GM21786 (cell line): ENCODE results near the gene CNTN5.

ENCODE experiments used
- ATAC-seq: cut with Tn5 transposase; IDR thresholded peaks from one replicate; pipeline ENCODE4 v1.9.1; 2021; ENCODE audit not compliant: unreplicated experiment

Gene CNTN5

DNA sequence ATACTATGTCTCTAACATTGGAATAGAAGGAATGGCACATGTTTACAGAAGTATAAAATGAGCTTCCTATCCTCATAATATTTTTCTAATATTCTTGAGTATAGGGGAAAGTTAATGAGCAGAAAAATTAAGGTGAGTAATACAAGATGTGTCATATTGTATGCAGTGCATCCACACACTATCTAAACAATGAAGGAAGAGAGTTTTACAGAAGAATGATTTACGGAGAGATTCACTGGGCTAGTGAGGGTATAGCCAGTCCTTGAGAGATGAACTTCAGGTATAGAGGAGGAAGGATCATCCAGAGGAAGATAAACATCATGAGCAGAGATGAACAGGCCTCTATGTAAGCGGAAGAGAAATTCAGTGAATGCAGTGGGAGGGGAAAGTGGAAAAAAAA is 569.0 kb downstream of the CNTN5 start:
- ATAC-seq, result no peak

DNA sequence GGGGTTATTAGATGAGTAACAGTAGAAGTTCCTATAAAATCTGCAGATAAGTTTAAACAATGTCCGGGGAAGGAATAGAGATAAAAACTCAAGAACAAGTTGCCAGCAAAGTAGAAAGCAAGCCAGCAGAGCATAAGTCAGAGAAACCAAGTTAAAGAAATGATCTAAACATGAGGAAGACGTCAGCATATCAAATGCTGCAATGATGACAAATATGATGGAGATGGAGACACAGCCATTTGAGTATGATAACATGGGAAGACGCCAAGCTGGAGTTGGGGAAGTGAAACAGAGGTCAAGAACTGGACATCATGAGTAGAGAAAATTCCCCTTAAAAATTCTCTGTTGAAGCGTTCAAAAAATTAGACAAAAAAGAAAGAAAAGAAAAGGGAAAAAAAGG is 571.5 kb downstream of the CNTN5 start:
- no peak for ATAC-seq

DNA sequence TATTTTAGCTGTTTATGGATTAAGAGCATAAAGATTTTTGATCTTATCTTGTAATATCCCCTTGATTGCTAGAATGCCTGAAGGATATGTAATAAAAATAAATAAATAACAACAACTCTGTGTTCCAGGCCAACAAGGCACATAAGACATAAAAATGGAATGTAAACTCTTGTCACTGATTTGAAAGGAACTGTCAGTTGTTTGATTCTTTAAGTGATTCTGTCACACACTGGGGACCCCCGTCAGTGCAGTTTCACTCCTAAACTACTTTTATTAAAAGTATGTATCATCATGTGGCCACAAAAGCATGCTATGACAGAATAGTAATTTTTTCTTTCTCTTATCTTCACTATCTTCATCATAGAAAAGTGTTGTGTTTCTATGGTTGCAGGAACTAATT is 572.4 kb downstream of the CNTN5 start:
- ATAC-seq, result no peak

DNA sequence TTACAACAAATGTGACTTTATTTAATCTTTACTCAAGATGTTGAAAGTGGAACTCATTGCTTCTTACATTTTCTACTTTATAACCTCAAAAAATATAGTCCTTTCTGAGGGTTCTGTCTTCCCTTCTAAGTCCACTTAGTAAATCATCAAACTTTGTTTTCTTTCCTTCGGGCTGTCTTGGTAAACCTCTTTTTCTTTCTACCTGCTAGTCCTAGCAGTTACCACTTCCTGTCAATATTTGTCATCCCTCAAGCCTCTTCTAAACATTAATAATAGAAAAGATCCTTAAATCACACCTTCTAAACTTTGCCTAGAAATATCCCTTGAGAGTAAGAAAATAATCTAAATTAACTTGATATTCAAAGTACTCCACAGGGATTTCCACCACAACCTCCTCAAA is 580.4 kb downstream of the CNTN5 start:
- ATAC-seq, result no peak

DNA sequence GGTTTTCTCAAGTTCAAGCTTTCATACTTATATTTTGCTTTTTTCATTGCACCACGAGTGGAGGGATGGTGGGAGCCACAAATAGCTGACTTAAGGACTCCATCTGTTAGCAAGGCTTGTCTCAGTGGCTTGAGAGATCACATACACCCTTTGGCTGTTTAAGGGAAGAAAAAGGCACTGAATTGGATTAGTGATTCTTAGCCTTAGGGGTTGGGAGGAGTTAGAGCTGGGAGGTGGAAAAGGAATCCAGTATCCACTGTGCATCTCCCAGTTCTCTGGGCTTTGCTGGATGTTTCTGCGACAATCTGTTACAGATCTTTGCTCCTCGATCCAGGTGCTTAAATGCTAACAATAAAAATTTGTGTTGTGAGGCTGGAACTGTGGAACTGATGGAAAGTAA is 593.6 kb downstream of the CNTN5 start:
- no peak for ATAC-seq

DNA sequence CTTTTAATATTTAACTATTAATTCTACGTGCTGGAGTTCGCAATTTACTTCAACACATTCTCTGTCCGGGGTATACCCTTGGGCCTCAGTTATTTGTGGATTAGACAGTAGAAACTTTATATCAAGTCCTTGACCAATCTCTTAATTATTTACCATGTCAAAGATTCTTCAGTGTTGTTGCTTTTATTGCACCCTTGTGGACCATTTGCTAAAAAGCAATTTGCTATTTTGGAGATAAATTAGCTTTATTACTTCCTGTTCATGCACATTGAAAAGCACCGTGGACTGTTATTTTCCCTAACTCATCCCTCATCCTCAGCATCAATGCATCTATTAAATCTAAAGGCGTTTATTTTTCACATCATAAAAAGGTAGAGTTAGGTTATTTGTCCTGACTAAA is 609.9 kb downstream of the CNTN5 start:
- no peak for ATAC-seq

DNA sequence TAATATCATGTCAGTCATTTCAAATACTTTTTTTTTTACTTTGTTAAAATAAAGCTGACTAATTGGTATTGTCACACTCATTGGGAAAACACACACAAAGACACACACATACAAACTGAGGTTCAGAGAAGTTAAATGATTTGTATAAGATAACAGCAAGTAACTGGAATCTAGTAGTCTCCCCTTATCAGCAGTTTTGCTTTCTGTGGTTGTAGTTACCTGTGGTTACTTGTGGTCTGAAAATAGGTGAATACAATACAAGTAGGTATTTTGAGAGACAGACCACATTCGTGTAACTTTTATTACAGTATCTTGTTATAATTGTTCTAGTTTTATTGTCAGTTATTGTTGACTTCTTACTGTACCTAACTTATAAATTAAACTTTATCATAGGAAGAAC is 610.9 kb downstream of the CNTN5 start:
- no peak for ATAC-seq

DNA sequence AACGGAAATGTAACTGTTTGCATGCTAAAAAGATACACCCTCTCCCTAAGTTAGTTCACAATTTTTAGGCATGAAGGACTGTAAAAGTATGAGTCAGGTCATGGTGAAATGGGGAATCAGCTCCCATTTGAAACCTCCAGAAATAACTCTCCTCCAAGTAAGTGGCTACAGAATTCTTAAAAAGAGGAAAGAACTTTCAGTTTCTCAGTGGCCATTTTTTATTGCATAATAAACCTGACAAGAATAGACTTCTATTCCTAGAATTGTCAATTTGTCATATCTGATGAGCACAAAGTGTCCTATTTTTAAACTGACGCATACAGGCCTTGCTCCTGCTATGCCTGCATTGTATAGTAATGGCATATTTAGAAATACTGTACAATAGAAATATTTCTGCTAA is 612.2 kb downstream of the CNTN5 start:
- no peak for ATAC-seq

DNA sequence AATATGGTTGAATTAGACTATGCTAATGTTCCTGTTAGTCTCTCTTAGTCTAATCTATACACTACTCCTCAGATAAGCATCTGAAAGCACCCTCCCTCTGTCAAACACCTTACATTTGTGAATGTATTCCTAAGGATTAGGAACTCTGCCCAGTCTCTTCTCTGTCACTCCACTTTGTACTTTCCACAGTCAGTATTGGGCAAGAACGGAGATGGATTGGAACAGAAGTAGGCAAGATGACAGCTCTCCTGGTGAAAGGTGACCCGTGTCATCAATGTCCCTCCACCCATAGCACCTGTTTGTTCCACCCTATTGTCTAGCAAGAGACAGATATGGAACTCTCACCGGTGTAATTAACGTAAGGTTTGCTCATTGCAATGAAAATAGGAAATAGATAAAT is 613.8 kb downstream of the CNTN5 start:
- ATAC-seq, result no peak

DNA sequence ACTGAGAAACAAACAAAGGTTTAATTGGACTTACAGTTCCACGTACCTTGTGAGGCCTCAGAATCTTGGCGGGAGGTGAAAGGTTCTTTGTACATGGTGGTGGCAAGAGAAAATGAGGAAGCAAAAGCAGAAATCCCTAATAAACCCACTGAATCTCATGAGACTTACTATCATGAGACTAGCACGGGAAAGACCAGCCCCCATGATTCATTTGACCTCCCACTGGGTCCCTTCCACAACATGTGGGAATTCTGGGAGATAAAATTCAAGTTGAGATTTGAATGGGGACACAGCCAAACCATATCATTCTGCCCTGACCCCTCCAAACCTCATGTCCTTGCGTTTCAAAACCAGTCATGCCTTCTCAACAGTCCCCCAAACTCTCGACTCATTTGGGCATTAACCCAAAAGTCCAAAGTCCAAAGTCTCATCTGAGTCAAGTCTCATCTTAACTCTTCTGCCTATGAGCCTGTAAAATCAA is 617.4 kb downstream of the CNTN5 start:
- peak; percentile 39 for ATAC-seq

DNA sequence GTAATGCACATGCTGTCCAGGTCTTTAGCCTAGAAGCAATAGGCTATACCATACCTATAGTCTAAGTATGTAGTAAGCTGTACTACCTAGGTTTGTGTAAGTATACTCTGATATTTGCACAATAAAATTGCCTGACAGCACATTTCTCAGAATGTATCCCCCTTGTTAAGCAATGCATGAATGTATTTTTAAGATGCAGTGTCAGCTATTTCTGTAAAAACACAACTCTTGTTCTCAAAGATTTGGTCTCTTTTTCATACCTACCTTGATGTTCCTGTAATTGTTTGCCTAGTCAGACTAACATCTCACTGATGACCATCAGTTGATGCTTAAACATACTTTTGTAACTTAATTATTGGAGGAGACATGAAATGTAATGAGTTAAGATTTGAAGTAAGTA is 619.9 kb downstream of the CNTN5 start:
- no peak for ATAC-seq

DNA sequence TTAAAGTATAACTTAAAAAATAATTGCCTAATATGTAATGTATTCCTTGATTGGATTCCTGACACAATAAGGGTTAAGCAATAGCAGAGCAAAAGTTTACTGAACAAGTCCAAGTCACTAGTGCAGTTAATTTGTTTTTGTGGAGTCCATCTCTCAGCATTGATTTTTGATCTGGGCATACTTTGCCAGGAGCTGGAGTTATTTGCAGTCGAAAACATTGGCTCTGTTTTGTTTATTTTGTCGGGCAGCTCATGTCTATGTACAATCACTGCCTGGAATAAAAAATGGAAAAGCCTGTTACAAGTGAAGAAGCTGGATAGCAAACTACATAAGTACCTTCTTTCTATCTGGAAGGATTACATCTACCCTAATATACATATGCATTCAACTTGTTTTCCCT is 625.2 kb downstream of the CNTN5 start:
- ATAC-seq, result no peak

DNA sequence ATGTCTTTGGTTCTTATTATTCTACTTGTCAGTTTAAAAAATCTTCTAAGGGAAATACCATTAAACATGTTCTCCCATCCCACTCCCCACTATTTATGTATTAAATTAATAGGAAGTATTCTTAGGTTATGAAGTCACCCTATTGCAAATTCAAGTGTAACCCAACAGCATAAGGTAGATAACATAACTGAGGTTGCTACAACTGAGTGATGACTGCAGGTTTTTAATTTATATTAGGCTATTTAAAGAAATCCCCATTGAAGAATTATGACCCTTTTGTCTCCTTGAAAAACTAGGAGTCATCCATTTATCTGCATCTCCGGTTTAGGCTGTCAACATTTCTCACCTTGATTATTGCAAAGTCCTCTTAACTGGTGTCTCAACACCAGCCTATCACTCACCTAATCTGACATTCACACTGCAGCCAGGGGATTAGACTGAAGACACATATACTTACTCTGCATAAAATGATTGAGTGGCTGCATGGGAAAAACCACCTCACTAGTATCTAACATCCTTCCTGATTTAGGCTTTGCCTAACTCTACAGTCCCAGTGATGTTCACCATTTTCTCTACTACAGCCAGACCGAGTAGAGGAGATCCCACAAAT is 649.4 kb downstream of the CNTN5 start:
- no peak for ATAC-seq

DNA sequence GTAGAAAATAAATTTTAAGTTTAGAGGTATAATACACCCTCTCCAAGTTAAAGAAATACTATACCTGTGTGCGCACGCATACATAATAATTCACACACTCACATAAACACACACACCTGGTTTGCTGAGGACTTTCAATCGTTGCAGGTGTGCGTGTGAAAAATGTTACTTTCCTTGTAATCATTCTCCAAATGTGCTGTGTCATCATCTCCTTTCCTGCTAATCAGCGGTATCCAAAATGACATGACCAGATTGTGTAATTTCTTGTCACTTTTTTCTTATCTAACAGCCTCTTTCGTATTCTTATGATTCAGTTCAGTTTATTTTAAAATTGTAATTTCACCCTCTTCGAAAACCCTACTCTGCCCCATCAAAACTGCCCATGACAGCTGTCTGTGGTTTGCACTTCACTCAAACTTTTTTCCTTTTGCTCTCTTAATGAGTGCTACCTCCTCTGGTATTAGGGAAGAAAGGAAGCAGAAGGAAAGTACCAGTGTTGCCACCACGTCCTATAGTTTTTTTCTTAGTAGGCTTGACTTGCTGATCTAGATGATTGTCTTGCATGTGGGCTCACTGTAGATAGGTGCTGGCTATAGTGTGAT is 651.2 kb downstream of the CNTN5 start:
- ATAC-seq, result no peak

DNA sequence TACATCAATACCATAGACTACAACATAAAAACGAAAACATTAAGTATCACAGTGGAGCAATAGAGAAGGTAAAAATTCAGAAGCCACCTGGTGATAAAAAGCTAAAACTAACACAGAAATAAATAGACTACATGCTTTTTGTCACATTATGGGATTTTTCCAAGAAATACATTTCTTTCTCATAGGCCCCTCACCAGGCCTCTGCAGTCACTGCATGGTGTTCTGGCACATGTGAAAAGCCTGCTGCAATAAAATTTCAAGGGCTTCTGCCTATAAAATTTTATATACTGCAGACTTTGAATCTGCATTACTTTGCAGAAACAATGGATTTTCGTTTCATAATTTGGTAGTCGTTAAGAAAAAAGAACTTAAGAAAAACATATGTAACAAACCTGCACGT is 655.5 kb downstream of the CNTN5 start:
- ATAC-seq, result no peak

DNA sequence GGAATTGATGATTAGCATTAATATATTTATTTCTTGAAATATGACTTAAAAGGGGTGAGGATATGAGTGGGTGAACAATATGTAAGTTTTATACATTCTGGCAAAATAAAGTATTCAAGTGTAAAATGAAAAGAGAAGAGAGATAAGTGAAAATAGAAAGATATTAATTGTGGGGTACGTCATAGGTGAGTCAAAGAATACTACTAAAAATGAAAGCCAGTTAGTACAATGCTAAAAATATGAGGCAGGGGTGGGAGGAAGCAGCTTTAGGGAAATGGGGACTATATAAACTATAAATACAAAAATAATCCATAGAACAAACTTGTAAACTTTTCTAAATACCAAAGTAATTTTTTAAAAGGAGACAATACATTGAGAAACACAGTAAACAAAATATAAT is 661.4 kb downstream of the CNTN5 start:
- ATAC-seq, result no peak

DNA sequence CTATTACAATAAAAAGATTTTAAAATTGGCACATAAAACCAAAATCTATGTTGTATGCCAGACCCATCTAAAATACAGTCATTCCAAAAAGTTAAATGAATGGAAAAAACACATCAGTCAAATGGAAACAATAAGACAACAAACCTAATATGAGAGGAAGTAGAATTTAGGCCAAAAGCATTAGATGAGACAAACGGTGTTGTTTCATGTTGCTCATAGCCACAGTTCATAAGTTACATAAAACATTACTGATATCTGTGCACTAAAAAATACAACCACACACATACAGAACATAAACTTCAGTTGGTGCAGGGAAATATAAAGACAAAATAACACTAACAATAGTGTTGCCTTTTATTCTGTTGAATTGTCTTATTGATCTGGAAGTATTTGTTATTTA is 661.9 kb downstream of the CNTN5 start:
- ATAC-seq, result no peak

DNA sequence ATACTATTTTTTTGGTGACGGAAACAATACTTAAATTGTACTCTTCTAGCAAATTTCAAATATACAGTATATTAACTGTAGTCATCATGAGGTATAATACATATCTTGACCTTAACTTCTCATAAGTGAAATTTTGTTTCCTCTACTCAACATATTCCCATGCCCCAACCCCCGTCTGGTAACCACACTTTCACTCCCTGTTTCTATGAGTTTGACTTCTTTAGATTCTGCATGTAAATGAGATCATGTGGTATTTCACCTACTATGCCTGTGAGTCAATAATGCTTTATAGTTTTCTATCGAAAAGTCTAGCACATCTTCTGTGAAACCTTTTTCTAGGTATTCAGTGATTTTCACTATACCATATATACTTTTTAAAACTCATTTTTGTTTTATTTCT is 663.2 kb downstream of the CNTN5 start:
- peak; percentile 61 for ATAC-seq

DNA sequence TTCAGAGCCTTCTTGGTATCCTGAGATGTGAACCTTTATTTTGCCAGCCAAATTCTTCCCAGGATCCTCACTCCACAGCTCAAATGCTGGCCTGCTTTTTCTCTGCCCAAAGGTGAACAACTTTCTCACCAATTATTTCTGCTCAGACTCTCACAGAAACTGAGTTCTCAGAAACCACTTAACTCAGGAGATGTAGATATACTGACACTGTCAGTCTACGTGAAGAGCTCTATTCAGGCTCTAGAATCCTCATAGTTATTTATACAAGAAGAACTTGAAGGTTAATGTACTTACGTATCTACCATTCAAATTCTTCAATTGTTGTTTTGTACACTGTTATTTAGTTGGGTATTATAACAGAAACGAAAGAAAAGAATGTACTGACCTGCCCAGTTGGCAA is 666.1 kb downstream of the CNTN5 start:
- ATAC-seq, result no peak

DNA sequence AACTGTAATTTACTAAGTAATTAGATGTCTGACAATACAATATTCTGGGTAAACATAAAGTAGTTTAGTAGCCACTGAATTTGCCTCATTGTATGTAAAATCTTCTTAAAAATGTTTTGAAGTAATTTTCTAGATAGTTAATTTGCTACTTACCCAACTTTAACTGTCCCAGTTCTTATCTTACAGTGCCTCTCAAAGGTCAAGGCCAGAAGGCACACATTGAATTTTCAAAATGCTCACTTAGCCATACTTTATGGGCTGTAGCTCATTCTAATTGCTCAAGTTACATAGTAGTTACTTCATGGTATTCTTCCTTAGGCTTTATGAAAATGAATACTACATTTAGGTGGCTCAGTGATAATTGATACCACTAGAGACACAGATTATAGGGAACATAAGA is 666.6 kb downstream of the CNTN5 start:
- ATAC-seq, result no peak

DNA sequence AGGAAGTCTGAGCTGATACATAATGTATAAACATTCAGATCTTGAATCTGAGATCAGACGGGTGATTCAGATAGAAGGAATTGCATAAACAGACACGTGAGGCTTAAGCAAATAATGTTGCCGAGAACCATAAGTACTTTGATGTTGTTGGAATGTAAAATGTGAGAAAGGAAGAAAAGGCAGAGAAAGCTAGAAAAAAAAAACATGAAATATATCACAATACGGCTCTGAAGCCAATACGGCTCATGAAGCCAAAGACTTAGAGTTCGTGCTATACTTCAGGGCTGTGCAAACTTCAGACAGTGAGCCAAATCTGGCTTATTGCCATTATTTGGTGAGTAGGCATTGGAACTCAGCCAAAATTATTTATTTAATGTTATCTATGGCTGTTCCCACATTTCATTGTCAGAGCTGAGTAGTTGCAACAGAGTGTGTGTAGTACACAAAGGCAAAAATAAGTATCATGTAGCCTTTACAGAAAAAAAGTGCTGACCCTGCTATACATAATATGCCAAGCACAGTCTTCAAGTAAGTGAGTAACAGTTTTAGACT is 673.3 kb downstream of the CNTN5 start:
- no peak for ATAC-seq

DNA sequence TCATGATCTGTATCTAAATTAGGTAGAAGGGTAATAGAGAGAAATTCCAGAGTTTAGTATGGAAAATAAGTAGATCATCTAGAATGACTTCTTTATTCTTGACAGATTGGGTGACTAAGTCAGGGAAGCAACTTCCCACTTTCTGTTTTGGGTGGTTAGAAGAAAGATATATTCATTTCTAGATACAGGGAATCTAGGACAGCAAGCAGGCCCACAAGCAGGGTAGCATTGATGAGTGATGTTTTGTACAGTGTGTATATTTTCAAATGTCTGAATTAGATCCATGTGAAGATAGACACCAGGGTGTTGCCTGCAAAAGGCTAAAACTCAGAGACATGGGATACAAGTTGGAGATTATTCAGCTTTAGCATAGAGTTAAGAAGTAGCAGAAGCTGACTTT is 674.4 kb downstream of the CNTN5 start:
- ATAC-seq, result no peak

DNA sequence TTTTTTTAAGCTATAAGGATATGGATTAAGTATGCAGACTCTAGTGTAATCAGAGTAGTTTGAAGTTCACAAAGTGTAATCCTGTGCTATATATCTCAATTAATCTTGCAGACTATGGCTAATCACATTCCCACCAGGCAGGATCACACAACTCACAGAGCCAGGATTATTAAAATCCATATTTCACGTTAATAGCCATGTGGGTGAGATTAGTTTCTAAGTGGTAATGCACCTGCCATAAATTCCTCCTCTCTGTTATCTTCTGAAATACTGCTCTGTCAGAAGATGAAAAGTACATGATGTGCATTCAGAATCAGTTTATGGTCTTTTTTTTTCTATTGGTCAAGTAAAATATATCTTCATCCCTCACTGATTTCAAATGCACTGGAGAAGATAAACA is 686.1 kb downstream of the CNTN5 start:
- ATAC-seq, result no peak
